GM21576 (cell line): ENCODE measurements around the gene LOXHD1.

Experiments used
- ATAC-seq: cut with Tn5 transposase; IDR thresholded peaks from one replicate; pipeline ENCODE4 v1.9.1; 2021; ENCODE audit warnings: mild to moderate bottlenecking, moderate library complexity; ENCODE audit not compliant: unreplicated experiment

The LOXHD1 gene

DNA sequence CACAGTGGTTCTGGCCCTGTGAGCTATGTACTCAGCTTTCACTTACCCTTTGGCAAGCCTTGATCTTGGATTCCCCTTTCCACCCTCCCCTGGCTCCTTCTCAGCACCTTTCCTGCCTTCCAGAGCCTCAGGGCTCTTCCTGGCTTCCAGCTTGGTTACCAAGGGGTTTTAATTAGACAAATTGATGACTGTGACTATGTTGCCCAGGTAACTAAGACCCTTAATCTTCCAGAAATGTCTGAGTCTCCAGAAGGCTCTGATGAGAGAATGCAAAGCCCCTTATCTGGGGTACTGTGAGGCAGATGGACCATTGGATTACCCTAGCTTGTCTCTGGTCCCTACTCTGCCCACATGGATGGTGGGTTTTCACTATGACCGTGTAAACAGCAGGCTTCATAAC, 174.2 kb downstream of the LOXHD1 start:
- ATAC-seq: no peak

DNA sequence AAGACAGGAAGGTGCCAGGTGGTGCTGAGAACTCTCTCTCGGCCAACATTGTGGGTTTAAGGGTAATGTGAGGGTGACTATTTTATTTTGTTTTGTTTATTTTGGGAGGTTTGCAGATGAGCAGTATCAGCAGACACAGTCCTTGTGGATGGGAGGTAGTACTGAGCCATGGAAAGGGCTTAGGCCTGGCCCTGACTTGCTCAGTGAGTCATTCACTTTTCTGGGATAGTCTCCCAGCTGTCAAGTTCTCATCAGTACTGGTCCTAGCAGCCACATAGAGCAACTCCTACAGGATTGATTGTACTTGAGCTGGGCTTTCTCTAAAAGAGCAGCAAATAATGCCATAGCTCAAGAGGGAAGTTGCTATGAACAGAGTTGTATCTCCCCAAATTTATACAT, 175.2 kb downstream of the LOXHD1 start:
- no peak for ATAC-seq

DNA sequence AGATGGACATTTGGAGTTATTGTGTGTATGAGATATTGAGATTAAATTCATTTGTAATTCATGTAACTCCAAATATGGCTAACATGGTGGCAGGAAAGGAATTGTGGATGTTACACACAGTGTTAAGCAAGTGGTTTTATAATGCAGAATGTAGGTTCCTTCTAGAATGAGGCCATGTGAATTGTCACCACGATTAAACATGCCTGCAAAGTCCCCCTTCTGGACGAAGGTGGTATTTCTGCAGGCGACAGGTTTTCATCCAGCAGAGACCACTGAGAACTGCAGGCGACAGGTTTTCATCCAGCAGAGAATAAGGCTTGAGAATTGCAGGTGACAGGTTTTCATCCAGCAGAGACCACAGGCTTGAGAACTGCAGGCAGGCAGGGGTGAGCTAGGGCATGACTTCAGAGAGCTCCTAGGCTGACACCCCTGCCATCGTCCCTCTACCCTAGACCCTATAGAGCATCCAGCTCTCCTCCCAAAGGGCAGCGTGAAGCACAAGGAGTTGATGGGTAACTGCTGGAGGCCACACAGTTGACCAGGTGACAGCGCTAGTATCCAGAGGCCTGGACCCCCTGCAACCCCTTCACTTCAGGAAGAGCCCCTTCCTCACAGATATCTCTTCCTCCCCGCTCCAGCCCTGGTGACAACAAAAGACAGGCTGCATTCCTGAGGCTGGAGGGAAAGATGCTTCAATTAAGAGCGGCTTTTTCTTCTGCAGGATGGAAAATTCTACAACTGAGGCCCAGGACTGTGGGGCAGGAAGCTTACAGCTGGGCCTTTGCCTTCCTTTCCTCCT, 175.8 kb downstream of the LOXHD1 start:
- ATAC-seq: no peak

DNA sequence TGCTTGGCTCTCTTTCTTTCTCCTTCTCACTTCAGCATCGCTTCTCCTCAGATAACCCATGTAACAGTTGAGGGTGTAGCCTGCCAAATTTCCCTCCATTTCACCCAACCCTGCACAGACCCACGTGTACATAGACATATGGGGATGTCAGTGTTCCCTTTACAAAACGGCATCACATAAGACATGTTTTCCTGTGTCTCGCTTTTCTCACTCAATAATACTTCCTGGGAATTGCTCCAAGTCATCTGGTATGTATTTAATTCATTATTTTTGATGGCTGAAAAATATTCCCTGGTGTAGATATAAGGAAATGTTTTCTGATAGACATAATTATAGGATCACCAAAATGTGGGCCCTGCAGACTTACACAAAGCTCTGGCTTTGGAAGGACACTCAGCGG, 176.8 kb downstream of the LOXHD1 start:
- ATAC-seq: no peak

DNA sequence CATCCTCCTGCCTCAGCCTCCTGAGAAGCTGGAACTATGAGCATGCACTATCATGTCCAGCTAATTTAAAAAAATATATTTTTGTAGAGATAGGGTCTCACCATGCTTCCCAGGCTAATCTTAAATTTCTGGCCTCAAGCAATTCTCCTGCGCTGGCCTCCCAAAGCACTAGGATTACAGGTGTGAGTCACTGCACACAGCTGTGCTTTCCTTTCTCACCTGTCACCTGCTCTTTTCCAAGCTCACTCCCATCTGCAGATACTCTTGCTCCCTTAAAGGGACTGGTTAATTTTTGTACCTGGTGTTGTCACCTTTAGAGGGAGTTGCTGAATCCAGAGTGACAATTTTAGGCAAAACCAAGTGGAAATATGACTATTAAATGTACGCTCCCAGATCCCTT, 178.2 kb downstream of the LOXHD1 start:
- no peak for ATAC-seq

DNA sequence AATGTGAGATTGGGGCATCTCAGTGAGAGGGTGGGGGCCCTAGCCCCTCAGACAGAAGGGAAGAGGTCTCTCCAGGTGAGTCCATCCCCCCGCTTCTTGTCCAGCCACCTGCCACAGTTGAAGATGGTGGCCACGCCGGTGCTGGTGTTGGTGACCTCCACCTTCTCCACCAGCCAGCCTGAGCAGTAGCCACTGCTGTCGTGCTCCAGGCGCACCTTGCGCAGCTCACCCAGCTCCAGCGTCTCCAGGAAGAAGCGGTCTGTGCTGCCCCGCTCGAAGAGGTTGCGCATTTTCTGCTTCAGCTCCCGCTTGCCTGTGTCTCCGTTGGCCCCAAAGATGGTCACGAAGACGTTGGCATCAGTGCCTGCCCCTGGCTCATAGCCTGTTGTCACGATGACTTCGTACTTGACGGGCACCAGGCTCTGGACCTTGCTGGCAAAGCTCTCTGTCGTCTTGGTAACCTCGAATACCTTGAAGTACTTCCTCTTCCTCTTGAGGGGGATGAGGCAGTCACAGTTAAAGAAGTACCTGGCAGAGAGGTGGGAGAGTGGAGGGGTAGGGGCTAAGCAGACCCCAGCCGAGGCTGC, 179.5 kb downstream of the LOXHD1 start:
- ATAC-seq: no peak

DNA sequence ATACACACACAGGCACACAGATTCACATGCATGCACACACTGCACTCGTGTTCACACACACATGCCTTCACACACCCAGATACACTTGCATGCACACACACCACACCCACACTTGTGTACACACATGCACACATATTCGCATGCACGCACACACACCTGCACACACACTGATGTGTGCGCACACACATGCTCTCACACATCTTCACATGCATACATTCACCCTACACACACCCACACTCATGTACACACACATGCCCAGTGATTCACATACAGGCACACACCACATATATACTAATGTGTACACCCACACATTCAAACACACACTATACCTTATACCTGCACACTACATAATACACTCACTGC, 181.6 kb downstream of the LOXHD1 start:
- ATAC-seq: no peak

DNA sequence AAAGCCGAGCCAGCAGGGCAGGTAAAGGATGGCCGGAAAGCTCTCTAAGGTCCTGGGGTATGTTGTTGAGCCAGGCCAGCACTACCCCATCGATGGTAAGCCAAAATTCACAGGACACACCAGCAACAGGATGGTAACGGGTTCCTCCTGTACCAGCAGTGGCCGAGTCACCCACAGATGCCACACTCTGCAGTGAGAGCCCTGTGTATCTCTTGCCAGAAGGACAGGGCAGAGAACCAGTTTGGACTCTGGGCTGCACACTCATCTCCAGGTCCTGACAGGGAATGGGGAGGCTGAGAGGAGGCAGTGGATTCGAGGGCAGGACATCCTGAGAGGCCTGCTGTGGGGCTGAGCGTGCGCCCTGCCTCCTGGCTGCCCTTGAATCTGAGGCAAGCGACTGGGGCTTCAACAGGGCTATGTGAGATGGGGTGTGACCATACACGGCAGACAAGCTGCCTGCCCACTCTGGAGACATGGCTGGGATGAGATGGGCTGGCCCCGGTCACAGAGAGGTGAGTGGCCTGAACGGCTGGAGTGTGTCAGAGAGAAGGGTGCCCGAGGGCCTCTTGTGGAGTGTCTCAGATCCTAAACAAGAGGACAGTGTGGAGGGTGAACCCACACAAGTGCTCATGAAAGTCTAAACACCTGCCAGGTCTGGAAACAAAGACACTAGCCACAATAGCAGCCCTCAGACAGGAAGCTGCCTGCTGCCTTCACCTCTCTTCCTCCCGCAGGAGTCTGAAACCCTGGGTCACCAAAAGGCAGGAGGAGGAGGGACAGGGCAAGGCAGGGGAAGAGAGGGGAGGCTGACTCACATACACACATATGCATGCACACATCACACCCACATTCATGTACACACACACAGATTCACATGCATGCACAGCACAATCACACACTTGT, 182.3 kb downstream of the LOXHD1 start:
- ATAC-seq: no peak

DNA sequence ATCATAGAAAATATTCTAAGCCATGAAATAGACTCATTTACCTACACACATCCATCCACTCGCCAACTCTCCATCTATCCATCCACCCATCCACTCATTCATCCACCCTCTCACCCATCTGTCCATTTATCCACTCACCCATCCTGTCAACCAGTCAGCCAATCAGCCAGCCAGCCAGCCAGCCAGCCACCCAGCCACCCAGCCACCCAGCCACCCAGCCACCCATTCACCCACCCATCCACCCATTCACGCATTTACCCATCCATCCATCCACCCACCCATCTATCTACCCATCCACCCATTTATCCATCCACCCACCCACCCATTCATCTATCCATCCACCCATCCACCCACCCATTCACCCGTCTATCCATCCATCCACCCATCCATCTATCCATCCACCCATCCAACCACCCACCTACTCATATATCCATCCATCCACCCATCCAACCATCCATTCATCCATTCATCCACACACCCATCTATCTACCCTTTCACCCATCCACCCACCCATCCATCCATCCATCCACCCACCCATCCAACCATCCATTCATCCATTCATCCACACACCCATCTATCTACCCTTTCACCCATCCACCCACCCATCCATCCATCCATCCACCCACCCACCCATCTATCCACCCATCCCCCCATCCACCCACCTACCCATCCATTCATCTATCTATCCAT, 185.1 kb downstream of the LOXHD1 start:
- no peak for ATAC-seq

DNA sequence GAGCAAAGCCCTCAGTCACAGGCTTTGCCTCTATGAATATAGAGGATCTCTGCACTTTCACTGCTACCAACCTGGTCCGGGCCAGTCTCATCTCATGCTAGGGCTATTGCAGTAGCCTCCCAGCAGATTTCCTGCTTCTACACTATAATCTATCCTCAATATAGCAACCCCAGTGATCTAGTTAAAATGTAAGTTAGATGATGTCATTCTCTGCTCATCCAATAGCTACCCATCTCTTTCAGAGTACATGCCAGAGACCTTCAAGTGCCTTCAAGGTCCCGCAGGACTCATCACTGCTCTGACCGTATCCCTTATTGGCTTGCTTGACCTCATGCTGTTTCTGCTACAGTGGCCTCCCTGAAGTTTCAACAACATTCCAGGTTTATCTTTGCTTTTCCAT, 186.3 kb downstream of the LOXHD1 start:
- no peak for ATAC-seq

DNA sequence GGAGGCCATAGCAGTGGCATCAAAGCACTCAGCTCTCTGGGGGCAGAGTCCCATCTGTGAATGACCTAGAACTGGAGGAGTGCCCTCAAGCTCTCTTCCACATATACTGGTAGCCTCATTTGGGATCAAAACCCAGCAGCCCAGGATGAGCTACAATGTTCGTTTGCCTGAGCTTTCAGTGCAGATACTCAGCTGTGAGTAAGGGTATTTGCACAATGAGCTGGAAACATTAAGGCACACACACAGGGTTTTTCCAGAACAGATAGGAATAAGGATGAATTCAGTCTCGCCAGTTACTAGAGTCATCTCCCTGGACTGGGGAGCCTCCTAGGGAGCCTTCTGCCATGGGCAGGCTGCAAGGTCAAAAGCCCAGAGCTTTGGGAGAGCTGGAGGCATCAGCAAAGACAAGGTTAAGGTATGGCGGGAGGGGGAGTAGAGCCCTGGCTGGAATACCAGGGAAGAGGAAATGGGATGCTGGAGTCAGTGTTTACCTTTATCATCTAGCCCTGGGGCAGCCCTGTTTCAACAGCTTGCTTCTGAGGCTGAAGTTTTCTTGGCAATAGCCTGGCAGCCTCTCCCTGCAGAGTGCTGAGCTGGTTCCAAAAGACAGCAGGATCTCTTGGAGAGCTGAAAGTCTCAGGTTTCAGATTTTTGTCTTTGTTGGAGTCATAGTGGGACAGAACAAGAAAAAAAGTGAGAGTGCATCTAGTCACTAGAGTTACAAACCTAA, 187.7 kb downstream of the LOXHD1 start:
- ATAC-seq: no peak

DNA sequence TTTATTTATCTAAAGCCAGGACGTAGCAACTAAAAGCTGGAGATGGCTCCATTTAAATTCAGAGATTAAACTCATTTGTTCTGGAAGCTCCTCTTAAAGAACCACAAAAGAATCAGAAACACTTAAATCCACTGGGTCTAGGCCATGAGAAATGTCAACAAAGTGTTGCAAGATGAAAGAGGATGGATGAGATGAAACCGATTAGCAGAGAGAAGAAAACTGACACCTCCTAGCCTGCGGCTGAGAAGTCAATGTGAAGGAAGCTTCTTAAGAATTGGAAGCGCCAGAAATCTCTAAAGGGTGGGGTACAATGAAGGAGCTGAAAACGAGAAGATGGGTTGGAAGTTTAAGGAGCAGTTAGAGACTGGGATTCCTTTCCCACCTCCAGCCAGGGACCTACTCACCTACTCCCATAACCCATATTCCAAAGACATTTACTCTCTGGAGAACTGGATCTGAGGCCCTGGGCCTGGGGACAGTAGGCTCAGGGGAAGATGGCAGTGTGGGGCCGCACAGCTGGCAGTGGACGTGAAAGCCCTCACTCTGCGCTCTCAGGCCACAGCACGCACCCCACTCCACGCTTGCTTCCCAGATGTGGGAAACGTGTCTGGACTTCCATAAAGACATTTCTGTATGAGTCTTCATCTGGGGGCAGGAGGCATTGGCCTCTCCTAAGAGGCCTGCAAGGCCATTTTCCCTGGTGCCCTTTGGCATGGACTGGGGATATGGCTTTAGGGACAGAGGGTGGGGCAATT, 188.4 kb downstream of the LOXHD1 start:
- ATAC-seq: no peak

DNA sequence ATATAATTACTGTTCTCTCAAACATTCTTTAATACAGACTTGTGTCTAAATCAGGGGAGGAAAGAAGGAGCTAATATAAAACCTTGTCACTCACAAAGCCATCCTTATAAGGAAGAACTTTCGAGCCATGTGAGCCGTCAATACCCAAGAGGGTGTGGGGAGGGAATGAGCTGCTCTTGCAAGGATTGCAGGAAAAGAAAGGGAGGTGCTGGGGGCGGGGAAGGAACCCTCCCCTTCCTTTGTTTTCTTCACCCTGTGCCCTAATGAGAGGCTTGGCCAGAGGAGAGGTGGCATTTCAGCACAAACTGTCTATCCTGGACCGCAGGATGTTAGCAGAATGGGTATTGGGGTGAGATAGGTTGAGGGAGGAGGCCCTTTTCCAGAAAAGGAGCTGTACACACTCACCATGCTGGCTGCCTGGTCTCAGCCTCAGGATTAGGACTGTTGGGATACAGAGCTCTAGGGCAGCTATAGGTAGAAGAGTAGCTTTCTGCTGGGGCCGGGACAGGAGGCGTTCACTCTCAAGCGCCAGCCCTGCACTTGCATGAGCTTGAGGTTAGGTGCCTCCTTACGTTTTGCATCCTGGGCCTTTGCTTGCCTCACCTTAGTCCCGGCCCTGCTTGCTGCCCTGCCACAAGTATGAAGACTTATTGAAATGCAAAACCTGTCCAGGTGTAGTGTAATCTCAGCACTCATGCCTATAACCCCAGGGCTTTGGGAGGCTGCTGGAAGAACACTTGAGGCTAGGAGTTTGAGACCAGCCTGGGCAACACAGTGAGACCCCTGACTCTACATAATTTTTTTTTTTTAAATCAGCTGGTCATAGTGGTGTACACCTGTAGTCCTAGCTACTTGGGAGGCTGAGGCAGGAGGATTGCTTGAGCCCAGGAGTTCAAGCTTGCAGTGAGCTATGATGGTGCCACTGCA, 190.5 kb downstream of the LOXHD1 start:
- no peak for ATAC-seq

DNA sequence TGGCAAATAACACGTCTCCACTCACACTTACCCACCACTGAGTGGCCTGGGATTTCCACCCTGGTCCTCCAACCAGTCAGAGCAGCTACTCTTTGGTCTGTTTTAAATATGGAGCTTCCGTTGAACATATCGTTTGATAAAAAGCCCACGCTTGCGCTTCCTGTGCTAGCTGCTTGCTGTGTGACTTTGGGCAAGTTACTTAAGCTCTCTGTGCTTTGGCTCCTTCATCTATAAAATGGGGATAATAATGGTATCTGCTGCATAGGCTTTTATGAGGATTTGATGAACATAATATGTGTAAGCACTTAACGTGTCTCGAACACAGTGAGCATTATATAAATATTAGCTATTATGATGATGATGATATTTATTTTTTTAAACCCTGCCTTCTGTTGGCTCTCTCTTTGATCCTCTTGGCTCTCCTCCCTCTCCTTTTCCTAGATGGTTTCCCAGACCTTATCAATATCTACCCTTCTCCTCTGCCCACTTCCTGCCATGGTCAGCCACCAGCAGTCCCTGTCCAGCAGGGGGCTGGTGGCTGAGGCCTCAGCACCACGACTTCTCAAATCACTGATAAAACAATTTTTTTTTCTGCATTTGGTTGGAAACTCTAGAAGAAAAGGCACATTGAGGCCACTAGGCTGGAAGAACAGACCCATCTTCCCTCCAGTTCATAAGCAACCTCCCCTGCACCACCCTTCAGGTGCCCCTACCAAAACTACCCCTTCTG, 191.9 kb downstream of the LOXHD1 start:
- no peak for ATAC-seq

DNA sequence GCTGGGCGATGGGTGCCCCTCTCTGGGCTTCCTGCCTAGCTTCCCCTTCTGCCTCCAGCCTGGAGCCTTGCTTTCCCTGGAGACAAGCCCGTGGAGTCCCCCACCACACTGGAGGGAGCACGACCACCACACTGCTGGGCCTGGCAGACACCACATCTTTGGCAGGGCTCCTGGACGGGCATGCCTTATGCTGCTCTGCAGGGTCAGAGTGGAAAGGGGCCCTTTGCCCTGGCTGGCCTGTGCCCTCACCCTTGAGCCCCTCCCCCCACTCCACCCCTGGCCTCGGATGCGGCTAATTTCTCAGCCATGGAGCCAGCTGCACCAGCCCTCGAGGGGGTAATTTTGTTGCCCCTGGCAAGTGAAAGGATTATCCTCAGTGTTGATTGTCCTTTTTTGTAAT, 194.5 kb downstream of the LOXHD1 start:
- ATAC-seq: no peak

DNA sequence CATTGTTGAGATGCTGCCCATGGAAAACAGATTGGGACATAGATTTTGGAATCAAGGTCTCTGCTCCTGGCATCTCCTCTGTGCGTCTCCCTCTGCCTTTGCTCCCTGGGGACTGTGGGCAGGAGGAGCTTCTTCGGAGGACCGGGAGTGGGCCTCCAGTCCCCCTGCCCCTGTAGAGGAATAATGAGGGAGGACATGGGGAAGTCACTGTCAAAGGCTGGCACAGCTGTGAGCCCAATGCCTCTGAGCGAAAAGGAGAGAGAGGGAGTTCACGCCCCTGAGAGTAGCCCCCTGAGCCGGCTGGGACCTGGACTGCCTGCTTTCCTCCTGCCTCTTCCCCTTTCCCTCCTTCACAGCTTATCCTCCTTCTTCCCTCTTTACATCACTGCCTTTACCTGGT, 195.0 kb downstream of the LOXHD1 start:
- ATAC-seq: no peak

DNA sequence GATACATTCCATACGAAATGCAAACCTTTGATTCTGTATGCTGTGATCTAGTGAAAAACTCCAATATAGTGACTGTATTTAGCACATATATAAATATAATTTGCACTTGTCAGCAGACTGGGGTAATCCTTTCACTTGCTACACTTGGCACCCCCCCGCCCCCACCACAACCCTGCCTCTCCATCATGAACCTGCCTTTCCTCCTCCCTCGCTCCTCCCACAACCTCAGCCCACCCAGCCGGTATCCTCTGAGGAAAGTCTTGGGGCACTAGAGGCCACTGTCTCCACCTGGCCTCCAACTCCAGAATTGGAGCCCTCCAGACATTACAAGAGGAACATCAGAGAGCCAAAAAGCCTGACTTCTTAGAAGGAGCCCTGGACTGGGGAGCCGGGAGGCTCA, 196.3 kb downstream of the LOXHD1 start:
- ATAC-seq: no peak

DNA sequence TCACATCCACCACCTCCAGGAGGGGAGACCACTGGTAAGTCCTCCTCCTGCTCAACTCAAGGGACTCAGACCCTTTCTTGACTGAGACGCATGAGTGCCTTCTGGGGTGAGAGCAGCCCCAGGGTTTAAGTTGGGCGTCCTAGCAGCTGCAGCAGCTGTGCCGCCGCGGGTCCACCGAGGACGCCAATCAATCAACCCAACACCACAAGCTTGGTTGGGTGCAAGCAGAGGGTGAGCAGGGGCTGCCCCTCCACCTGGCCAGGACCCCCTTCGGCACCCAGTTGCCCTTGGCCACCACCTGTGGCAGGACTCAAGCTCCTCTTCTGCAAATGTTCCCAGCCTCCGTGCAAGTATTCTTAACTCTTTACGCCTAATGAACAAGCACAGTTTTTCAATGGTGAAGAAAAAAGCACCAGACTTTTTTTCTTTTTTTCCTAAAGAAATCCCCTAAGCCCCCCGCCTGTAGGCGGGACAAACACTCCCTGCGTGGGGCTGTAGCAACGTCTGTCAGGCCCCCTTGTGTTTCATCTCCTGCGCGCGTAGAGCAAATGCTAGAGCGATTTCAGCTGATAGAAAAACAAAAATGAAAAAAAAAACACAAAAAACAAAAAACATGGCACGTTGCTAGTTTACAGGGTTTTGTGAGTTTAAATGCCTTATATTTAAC, 197.1 kb downstream of the LOXHD1 start:
- no peak for ATAC-seq
